Ramos (cell line): Measurements from ENCODE around the gene ZSWIM6.

ENCODE experiments used
- in situ Hi-C: fragments of 300-500 bp; cut with MboI; formaldehyde crosslinking; loops from one replicate; pipeline ENCODE4 v1.14.3; 2022; ENCODE audit warnings: low sequenced_read_pairs; ENCODE audit not compliant: unreplicated experiment

The ZSWIM6 gene

DNA sequence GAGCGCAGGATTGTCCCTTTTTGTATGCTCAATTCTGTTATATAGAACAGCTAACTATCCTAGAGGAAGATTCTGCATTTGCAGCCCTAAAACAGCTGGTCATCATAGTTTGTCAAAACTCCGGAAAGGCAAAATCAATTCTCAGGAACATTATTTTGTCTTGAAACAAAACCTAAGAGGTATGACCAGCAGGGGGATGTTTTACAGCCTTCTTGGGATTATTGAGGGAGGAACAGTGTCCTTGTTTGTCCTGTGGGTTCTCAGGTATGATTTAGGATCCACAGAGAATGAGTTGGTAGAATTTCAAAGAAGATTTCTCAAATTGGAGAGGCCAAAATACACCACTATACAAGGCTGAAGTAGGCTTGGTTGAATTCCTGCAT is 136.4 kb downstream of the ZSWIM6 start:
- in situ Hi-C loops = no loop called here

DNA sequence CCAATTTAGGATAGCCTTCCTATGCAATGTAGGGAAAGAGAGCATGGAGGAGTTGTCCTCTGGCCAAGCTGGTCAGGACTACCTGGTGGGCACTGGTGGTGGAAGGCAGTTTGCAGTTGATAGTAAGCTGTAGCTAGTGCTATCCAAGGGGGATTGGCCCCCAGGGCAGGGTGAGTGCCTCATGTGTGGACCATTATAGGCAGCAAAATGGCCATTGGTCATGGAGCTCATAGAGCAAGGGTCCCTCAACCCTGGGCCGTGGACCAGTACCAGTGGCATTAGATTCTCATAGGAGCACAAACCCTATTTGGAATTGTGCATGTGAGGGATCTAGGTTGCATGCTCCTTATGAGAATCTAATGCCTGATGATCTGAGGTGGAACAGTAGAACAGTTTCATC is 139.3 kb downstream of the ZSWIM6 start:
- in situ Hi-C loops = no loop called here

DNA sequence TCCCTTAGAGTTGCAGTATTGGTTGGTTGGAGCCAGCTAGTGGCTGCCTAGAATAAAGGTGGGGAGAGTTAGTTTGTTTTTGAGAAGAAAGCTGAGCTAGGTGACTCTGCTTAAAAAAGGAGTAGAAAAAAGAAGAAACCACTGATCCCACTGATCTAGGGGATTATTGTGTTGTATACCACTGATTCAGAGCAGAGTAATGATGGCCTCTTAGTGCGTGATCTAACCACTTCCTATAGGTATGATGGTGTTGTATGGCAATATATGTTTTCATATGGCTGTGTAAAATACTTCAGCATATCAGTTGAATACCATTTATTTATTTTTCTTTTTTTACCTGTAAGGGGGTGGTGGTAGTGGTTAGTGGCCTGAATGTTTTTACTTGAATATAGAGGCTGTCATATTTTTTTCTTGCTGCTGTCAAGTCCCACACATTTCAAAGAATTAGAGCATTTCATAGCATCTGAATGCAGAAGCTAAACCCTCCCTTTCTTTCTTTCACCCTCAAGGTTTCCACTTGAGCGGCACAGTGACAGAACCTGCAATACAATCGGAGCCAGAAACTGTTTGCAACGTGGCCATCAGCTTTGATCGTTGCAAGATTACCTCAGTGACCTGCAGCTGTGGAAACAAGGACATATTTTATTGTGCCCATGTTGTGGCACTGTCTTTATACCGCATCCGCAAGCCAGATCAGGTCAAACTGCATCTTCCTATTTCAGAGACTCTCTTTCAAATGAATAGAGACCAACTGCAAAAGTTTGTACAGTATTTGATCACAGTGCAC is 140.3 kb downstream of the ZSWIM6 start:
- in situ Hi-C loops = no loop called here

DNA sequence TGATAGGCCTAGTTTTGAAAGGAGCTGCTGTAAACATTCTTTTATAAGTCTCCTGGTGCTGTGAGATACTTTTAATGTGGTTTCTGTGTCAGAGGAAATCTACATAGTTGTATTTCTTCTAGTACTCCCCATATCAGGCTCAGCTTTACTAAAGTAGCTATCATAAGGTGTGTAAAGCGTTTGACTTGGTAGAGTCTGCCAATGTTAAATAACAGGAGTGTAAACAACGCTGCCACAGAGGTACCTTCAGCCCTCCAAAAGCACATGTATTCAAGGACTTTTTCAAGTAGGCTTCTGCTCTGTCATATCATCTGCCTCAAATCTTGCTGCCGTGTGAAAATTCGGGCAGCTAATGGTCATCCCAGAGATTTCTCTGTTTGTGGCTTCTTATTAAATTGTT is 142.7 kb downstream of the ZSWIM6 start:
- in situ Hi-C loops = no loop called here

DNA sequence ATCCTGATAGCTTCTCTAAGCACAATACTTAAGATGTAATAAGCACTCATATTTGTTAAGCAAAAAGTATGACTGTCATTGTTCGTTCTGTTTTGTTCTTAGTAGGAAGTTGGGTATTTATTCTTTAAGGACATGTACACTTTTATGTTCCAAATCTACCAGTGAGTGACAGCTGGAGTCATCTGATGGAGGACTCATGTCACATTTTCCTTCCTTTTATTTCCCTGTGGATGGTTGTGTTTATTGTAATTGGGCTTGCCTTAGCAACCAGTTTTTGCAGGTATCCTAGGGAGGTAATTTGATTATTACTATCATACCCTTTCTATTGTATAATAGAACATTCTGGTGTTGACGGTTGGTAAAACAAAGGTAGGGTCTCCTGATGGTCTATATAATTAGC is 145.7 kb downstream of the ZSWIM6 start:
- in situ Hi-C loops = no loop called here

DNA sequence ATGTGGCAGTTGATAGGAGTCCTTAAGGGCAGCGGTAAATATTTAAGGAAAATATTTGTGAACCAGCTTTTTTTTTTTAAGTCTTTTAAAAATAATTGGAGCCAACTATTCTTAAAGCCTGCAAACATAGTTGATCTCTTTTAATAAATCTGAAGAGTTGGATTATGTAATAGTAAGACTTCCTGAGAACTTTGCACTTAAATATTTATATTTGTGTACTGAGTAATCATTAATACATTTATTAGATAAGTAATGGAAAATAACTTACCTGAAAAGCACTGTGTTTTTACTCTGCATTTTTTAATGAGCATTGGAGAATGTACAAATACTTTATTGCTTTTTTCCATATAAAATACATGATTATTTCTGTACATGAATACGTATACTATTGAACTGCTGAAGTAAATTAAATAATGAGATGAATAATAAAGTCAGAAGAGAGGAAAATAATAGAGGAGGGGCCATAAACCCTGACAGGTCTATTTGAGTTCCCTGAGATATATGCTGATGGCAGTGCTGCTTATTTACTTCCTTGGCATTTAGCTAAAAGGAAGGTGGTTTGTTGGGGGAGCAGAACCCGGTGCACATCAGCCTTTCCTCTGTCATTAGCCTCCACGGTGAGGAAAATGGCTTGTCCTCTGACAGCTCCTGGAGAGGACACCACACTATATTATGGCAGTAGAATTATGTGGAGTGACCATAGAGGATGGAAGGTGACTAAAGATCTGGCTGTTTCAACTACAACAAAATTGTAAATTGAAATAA is 148.0 kb downstream of the ZSWIM6 start:
- in situ Hi-C loops = no loop called here

DNA sequence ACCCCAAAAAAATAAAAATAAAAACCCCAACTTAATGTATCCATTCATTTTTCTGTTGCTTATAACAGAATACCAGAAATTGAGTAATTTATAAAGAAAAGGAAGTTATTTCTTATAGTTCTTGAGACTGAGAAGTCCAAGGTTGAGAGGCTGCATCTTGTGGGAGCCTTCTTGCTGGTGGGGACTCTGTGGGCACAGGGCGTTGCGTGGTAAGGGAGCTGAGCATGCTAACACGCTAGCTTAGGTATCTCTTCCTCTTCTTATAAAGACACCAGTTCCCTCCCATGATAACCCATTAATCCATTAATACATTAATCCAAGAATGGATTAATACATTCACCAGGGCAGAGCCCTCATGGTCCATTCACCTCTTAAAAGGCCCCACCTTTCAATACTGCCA is 150.9 kb downstream of the ZSWIM6 start:
- in situ Hi-C loops = no loop called here

DNA sequence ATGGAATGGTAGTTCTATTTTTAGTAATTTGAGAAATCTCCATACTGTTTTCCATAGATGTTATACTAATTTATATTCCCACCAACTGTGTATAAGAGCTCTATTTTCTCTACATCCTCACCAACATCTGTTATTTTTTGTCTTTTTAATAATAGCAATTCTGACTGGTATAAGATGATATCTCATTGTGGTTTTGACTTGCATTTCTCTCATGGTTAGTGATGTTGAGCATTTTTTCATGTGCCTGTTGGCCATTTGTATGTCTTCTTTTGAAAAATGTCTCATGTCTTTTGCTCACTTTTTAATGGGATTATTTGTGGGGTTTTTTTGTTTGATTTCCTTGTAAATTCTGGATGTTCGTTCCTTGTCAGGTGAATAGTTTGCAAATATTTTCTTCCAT is 154.4 kb downstream of the ZSWIM6 start:
- in situ Hi-C loops = no loop called here

DNA sequence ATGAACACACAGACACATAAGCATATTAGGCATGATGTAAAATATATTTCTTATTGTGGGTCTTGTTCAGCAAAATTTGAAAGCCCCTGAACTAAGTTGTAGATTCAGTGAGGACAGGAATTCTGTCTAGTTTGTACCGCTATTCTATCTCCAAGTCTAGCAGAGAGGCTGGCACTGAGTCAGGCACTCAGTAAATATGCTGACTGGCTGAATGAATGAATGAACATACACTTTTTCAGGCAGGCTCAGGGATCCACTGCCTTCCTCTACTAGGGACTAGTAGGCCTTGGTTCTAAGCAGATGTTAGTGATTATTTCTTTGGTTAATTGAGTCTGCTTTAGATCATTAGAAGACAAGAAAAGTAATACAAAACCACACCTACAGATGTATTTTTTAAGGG is 157.5 kb downstream of the ZSWIM6 start:
- in situ Hi-C loops = no loop called here

DNA sequence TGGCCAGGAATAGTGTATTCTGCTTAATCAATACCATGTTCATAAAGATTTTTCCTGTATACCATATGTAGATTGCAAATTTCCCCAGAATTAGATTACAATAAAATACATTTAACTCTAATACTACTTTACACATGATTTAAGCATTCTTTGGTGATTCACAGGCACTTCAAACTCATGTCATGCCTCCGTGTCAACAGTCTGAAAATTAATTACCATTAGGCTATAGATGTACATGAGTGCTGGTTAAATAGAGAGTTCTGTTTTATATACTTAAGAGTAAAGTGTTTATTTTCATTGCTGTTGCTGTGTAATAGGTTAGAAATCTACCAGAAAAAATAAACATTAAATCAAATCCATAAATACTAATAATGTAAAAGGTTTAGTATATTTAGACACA is 159.8 kb downstream of the ZSWIM6 start:
- in situ Hi-C loops = no loop called here

DNA sequence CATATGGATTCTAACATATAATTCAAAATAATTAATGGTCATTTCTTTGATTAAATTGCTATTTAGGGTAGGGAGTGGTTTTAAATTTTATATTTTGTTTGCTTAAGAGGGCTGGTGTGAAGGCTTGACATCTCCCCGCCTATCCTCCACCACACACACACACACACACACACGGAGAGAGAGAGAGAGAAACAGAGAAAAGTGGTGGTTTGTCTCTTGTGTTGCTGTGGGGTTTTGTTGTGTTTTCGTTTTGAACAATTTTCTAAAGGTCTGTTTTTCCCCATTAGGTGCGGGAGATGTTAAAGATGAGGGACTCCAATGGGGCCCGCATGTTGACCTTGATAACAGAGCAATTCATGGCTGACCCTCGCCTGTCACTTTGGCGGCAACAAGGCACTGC is 161.9 kb downstream of the ZSWIM6 start:
- in situ Hi-C loops = no loop called here

DNA sequence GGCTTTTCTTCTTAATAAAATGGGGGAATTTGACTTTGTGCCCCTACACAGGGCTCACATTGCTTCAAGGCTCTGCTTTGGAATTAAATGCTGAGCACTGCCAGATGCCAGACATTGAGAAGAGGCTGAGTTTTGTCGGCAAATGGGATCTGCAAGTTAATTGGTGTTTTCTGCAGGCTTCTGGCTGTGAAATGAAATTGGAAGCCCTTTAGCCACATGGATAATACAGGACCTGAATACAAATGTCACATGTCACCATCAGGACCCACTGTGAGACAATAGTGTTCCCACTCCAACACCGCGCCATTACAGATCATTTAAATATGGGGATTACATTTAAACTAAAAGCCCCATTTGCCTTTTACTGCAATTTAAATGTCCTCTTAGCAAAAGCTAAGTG is 164.4 kb downstream of the ZSWIM6 start:
- in situ Hi-C loops = no loop called here

DNA sequence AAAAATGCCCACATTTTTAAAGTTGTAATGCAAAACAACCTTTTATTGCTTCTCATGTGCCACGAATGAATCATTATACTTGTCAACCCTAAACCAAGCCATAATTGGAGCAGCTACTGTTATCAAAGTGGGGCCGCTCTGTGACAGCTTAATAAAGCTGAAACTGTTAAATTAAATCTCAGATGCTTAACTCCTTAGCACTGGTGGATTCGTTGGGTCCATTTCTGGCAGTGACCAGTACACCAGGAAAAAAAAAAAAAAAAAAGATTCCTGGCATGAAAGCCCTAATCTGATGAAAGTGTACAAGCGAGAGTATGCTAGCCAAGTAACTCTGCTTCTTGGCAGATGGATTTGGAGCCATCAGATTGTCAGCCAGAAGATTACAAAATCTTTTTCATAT is 164.8 kb downstream of the ZSWIM6 start:
- in situ Hi-C loops = no loop called here

DNA sequence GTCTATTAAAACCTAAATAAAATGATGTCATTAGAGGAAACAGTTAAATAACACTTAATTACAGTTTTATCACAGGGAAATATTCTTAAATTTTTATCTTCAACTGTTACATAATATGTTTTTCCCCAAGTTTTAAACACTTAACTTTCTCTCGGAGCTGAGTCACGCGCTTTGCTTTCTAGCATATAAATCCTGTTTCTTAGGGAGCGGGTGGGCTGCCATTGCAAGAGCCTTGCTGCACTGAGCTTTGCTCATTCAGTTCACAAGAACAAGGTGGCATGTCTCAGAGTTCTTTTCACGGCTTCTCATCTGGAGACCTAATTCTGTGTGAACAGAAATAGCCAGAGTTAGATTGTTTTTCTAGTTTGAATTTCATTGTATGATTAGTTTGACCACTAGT is 166.1 kb downstream of the ZSWIM6 start:
- in situ Hi-C loops = no loop called here

DNA sequence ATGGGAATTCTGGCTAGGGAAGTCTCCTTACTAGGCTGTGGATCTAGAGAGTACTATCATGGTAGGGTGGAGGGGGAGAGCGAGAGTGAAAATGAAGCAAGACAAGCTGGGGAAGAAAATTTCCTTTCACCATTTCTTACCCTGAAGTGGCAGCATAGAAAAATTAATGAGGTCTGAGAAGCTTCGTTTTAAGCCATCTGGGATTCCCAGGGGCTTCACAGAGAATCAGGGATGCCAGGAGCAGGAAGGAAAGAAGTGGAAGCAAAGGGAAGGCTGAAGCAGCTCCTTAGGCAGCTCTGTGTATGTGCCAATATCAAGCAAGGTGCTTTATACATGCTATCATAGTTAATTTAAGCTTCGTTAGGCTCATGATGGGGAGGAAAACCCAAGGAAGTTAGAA is 169.9 kb downstream of the ZSWIM6 start:
- in situ Hi-C loops = no loop called here

DNA sequence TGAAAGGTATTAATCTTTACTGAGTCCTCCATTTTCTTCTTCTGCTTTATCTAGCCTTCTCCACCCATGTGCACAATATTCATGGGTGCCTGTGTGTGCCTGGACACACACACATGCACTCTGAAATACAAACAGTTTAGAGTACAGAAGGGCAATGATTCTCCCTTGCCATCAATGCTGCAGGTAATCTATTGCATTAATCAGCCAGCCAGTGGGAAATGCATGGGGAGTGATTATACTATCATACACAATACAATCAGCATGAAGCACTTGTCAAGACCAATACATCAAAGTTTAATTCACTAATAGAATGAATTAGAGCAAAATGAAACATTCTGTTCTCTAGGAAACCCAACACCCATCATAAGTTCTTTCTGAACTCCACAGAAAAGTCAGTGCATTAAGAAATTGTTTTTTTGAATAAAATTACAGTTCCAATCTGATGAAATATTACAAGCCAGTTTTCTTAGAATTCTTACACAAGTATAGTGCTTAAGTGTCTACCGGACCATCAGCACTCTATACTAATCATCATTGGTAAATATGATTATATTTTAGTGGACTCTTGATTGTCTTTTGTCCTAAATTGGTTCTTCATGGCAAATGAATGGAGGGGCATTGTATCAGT is 172.2 kb downstream of the ZSWIM6 start:
- in situ Hi-C loops = no loop called here

DNA sequence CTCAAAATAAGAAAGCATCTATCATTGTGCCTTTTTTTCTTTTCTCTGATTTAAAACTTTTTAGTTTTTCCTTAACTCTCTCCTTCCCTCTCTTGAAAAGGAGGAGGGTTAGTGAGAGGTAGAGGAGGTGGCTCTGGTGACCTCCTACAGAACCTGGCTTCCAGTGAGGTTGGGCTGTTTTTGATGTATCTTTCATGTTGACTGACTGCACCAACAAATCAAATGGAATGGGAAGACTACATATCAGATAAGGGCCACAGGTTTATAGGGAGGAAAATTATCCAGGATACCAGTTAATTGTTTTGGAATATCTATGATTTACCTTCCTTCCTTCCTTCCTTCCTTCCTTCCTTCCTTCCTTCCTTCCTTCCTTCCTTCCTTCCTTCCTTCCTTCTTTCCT is 173.2 kb downstream of the ZSWIM6 start:
- in situ Hi-C loops = no loop called here

DNA sequence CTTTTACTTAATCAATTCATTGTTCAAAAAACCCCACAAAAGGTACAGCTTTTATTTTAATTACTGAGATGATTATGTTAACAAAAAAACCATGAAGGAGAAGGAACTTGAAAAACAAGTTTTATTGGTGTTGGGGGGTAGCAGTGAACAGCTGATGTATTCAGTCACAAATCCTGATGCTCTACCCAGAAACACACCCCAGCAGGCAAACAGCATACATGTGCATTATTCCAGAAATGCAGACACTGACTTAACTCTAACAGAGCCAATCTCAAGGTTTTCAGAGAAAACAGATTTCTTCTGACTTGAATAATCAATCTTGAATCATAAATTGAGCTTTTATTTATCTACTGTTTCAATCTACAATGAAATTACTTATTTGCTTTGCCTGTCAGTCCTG is 175.2 kb downstream of the ZSWIM6 start:
- in situ Hi-C loops = no loop called here

DNA sequence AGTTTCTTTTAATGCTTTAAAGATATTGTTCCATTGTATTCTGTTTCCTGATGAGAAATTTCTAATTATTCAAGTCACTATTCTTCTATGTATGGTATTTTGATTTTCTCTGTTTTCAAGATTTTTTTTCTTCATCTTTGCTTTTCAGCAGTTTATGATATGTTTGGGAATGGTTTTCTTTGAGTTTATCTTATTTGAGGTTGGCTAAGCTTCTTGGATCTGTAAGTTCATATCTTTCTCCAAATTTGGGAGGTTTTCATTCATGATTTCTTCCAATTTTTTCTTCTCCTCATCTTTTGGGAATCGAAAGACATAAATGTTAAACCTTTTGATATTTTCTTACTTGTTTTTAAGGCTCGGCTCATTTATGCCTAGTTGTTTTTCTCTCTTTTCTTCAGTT is 184.9 kb downstream of the ZSWIM6 start:
- in situ Hi-C loops = no loop called here

DNA sequence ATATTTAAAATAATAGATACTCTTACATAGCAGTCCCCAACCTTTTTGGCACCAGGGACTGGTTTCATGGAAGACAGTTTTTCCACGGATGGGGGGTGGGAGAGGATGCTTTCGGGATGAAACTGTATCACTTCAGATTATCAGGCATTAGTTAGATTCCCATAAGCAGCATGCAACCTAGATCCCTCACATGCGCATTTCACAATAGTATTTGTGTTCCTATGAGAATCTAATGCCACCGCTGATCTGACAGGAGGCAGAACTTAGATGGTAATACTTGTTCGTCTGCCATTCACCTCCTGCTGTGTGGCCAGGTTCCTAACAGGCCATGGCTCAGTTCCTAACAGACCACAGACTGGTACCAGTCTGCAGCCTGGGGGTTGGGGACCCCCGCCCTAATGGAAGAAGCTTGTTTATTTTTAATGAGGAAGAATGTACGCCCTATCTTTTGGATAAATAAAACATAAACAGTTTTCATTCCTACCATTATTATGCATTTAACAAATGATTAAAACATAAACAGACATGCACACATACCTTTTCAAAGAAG is 187.7 kb downstream of the ZSWIM6 start:
- in situ Hi-C loops = no loop called here

DNA sequence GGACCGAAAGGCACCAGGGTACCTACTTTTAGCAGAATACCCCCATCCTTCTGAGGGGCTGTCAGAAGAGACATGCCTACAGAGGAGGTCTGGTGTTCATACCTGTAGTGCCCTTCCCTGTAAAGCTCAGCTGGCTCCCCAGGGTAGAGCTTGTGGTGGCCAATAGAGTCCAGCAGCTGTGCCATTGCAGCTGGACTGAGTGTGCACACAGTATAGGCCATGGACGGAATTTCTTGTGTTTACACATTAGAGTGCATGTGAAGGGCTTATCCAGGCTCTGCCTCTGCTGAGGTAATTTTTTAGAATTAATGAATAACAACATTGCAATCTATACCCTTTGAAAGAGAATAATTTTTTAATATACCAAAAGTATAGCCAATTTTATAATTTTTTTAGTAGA is 191.0 kb downstream of the ZSWIM6 start:
- in situ Hi-C loops = no loop called here
